NOMO-1 treated with dmso at 0.1 percent for 144 hours (cell line): ENCODE results near the gene IL17RE.
"Not testable (repeated sequence)": the region's sequence is repeated elsewhere in the genome, so short reads cannot be mapped to it uniquely, and the experiment has no call there.

Source experiments
- DNase-seq: peaks from one replicate; lab custom pipeline; 2025; ENCODE audit not compliant: unreplicated experiment; lab: John Stamatoyannopoulos, UW

The IL17RE gene, protein sequence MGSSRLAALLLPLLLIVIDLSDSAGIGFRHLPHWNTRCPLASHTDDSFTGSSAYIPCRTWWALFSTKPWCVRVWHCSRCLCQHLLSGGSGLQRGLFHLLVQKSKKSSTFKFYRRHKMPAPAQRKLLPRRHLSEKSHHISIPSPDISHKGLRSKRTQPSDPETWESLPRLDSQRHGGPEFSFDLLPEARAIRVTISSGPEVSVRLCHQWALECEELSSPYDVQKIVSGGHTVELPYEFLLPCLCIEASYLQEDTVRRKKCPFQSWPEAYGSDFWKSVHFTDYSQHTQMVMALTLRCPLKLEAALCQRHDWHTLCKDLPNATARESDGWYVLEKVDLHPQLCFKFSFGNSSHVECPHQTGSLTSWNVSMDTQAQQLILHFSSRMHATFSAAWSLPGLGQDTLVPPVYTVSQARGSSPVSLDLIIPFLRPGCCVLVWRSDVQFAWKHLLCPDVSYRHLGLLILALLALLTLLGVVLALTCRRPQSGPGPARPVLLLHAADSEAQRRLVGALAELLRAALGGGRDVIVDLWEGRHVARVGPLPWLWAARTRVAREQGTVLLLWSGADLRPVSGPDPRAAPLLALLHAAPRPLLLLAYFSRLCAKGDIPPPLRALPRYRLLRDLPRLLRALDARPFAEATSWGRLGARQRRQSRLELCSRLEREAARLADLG

GRCh38 chr3:9902372-9903237 lies at the start of gene IL17RE:
TSS of gene IL17RE (plus strand) at chr3:9902848. CDS start at chr3:9902933, 85 bp downstream.
- DNase-seq, result no peak

- DNase-seq, result not testable (repeated sequence)
Measured at GRCh38 chr3:9854291-9854940, 48.2 kb upstream of the IL17RE start.

DNA sequence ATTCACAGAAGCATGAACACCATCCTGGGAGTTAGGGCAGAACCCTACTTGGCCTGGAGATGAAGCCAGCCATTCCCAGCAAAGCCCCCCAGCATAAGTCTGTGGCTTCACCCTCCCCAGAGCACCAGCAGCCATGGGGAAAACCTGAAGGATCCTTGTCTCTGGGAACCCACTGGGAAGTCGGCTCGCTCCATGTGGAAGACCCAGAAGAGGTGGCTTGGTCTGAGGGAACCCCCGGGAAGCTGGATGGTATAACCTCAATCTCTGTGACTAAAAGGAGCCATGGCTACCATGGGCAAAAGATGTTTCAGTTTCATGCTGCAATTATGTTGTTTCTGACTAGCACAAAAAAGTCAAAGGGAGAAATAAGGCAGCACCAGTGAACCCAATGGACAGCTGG lies 47.1 kb upstream of the IL17RE start:
- DNase-seq, result no peak

- DNase-seq, result no peak
Measured at GRCh38 chr3:9859530-9860025, 43.1 kb upstream of the IL17RE start.

DNA sequence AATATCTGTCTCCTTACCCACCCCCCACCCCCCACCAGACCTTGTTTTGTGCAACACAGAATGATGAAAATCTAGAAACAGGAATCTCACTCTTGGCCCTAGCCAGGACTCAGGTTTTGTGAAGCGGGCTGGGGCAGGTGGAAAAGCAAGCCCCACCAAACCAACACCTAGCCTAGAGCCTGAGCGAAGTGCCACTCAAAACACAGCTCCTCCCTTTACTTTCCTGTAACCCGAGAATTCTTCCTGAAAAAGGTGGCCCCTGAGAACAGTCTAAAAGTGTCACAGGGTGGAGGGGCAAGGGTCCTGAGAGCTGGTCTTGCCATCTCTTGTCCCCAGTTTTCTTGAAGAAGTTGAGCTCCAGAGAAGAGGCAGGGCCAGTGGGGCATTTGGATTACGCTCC lies 41.4 kb upstream of the IL17RE start:
- DNase-seq, result no peak

DNA sequence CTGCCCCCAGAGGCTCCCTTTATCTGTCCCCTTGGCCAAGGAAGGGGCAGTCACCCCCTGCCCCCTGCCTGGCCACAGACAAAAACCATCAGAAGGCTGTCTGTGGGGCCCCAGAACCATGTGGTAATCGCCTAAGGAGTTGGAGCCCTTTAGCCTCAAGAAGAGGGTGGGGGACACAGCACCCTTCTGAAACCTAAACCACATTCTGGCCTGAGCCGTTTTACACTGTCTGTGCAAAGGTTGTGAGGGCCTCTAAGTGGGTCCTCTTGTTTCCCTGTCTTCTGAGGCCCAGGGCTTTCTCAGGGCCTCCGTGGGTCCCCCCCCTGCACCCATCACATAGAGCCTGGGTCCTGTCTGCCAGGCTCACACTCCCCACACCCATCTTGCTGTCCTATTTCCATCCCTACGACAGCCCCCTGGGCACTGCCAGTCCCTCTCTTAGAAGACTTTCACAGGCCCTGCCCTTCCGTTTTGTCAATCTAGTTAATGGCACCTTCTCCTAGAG lies 41.0 kb upstream of the IL17RE start:
- no peak for DNase-seq

- no peak for DNase-seq
Measured at GRCh38 chr3:9862391-9863057, 40.1 kb upstream of the IL17RE start.

DNA sequence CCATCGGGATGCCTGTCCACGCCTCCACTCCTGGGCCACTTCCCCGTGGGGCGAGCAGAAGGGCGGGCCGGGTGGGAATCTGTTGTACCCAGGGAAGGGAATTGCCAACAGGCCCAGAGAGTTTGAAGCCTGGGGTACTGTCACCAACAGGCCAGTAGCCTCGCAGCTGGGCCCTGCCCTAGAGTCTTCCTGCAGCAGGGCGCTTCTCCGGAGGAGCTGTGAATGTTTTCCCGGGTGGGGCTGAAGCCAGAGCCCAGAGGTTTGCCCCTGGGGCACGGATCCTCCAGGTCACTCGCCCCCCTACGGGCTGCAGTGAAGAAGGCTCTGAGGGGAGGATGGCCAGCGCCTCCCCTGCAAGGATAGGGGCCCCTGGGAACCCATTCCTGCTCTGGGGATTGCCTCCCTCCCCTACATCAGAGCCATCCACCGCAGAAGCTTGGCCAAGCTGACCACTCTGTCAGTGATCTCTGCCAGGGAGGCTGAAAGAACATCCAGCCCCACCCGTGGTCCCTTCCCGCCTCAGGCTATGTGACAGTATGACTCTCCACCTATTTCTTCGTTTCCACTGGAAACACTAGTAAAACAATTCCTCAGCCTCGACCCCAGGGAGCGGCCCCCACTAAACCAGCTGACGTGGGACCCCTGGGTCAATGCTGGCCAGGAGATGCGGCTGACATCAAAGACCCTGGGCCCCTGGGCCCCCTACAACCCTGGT lies 39.4 kb upstream of the IL17RE start:
- DNase-seq, result no peak

- DNase-seq, result no peak
Measured at GRCh38 chr3:9864200-9864927, 38.3 kb upstream of the IL17RE start.

GRCh38 chr3:9865125-9865637 lies 37.5 kb upstream of the IL17RE start:
- DNase-seq, result not testable (repeated sequence)

GRCh38 chr3:9866639-9867038 lies 36.0 kb upstream of the IL17RE start:
- DNase-seq, result no peak

- DNase-seq, result no peak
Measured at GRCh38 chr3:9867106-9867505, 35.5 kb upstream of the IL17RE start.

GRCh38 chr3:9869955-9870354 lies 32.7 kb upstream of the IL17RE start:
- DNase-seq, result no peak

GRCh38 chr3:9870978-9871377 lies 31.7 kb upstream of the IL17RE start:
- no peak for DNase-seq

DNA sequence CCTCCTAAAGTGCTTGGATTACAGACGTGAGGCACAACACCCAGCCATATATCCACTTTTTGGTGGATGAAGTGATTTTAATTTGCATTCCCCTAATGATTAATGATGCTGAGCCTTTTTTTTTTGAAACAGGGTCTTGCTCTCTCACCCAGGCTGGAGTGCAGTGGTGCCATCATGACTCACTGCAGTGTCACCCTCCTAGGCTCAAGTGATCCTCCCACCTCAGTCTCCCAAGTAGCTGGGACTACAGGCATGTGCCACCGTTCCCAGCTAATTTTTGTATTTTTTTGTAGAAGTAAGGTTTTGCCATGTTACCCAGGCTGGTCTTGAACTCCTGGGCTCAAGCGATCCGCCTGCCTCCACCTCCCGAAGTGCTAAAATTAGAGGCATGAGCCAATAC lies 30.6 kb upstream of the IL17RE start:
- DNase-seq, result not testable (repeated sequence)

DNA sequence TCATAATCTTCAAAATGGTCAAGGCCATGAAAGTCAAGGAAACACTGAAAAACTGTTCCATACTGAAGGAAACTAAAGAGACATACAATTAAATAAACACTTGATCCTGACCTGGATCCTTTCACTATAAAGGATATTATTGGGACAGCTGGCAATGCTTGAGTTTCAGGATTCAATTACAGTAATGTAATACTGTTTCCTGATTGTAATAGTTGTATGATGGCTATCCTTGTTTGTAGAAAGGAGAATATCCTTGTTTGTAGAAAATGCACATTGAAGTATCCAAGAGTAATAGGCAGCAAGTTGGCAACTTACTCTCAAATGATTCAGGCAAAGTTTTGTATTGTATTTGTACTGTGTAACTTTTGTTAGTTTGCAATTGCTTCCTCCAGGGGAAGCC lies 27.2 kb upstream of the IL17RE start:
- DNase-seq, result no peak

GRCh38 chr3:9876255-9876654 lies 26.4 kb upstream of the IL17RE start:
- not testable (repeated sequence) for DNase-seq

DNA sequence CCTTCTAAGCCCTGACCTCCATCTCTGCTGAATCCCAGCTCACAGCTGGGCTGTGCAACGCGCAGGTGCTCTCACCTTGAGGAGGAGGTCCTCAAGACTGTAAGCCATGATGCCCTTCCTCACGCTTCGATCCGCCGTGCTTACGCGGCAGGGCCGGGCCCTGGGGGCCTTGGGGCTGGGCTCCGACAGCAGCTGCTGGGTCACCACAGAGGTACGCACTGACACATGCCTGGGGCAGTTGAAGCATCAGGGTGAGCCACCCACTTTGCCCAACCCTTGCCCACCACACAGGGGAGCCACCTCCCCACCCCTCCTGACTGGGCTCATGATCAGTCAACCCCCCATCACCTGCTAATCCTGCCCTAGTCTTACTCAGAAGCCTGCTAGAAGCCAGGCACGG lies 25.7 kb upstream of the IL17RE start:
- no peak for DNase-seq

DNA sequence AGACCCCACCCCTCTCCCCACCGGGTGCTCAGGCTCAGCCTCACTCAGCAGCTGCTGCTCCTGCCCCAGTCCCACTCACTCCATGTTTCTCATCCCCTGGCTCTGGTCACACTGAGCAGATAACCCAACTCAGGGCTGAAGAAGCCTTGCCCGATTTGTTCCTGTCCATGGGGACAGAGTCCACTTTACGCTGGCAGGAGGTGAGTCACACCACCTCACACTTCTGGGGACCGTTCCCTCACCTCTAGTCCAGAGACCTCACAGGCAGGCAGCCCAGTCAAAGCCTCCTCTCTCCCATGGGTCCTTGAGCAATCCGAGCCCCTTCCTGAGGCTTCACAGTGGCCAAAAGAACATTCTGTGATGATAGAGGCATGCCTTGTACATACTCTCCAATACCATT lies 23.9 kb upstream of the IL17RE start:
- no peak for DNase-seq
